Endometrial microvascular endothelial cells (primary cell): Measurements from ENCODE around the gene ZNF672. TPM values are rescaled to one million over a fixed set of nuclear protein-coding genes. Genes with fewer than 3 reads are reported as not detected.

Experiments
- in situ Hi-C: cut with HindIII; loops from 2 replicates; pipeline ENCODE4 v1.10.0; 2017; ENCODE audit warnings: low sequenced_read_pairs, low pct_unique_long_range_greater_than_20kb; ENCODE audit errors: inconsistent ontology term
- total RNA-seq: library from RNA; depleted of rRNA; stranded (reverse); fragments of >200 nt; gene quantifications from one replicate; pipeline ENCODE4 v1.2.3, GENCODE V29; 2015; ENCODE audit errors: inconsistent ontology term

ZNF672 gene
- total RNA-seq, 1 donor from 2014 or later = 29.5 TPM

DNA sequence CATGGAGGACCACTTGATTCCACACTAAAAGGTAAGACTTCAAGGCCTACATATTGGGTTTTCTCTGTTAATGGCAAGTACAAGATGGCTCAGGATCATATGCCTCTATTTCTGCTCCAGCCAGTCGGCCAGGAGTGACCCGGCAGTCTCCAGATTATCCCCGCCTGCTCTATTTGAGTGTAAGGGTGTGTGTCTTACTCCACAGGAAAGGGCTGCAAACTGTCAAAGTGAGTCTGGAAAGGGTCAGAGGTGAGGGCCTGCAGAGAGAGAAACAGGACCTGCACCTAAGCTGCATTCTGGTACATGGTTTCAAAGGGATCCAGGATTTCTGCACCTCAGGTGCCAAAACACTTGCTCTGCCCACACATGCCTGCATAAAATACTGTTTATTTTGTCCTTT lies 11.6 kb downstream of the ZNF672 start:
- in situ Hi-C loops = no loop called here

- in situ Hi-C loops = no loop called here
Measured at GRCh38 chr1:248850124-248850523, 12.1 kb downstream of the ZNF672 start.

DNA sequence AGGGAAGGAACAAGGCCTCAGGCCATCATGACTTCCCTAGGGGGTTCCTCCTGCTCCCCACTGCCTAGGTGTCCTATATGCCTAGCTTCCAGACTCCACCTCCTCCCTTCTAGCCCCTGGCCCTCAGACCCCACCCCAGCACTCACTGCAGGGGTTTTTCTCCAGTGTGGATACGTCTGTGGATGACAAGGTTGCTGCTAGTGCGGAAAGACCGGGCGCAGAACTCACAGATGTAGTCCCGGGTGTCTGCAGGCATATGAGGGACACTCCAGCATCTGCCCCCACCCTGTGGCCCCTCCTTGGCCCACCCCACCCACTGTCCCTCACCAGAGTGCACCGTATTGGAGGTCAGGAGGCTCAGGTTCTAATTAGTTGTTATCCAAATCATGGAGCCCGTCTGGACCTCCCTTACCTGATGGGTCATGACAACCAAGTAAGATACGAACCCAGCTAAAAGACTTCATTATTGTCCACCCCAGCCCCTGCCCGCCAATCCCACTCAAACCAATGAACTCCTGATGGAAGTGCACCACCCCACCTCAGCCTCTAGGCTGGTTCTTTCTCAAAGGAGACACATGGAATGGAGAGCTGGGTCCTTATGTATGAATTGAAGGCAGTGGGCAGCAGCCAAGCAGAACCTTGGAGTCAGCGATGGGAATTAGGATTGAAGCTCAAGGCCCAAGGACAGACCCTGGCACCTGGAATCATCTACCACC lies 12.7 kb downstream of the ZNF672 start:
- in situ Hi-C loops = no loop called here

GRCh38 chr1:248851390-248851789 lies 13.4 kb downstream of the ZNF672 start:
- in situ Hi-C loops = no loop called here

- in situ Hi-C loops = no loop called here
Measured at GRCh38 chr1:248852481-248853405, 14.7 kb downstream of the ZNF672 start.

GRCh38 chr1:248853663-248854375 lies 15.8 kb downstream of the ZNF672 start:
- in situ Hi-C loops = no loop called here

- in situ Hi-C loops = no loop called here
Measured at GRCh38 chr1:248855580-248855979, 17.6 kb downstream of the ZNF672 start.

DNA sequence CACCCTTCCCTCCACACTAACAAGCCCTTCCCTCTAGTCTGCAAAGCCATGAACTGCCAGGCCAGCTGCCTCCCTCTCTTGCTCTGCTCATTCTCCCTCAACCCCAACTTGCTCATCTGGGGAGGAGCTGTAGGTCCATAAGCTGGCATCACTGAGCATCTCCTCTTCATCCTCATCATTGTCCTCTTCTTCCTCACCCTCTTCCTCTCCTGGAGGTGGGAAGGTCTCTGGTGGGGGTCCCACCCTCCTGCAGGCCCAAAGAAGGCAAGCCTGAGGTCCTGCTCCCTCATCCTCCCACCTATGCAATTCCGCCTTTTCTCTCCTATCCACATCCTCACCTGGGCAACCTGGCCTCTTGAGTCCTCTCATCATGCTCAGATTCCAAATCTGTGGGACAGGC lies 18.2 kb downstream of the ZNF672 start:
- in situ Hi-C loops = no loop called here

- in situ Hi-C loops = no loop called here
Measured at GRCh38 chr1:248857201-248857600, 19.2 kb downstream of the ZNF672 start.

- in situ Hi-C loops = no loop called here
Measured at GRCh38 chr1:248857749-248858095, 19.7 kb downstream of the ZNF672 start.

DNA sequence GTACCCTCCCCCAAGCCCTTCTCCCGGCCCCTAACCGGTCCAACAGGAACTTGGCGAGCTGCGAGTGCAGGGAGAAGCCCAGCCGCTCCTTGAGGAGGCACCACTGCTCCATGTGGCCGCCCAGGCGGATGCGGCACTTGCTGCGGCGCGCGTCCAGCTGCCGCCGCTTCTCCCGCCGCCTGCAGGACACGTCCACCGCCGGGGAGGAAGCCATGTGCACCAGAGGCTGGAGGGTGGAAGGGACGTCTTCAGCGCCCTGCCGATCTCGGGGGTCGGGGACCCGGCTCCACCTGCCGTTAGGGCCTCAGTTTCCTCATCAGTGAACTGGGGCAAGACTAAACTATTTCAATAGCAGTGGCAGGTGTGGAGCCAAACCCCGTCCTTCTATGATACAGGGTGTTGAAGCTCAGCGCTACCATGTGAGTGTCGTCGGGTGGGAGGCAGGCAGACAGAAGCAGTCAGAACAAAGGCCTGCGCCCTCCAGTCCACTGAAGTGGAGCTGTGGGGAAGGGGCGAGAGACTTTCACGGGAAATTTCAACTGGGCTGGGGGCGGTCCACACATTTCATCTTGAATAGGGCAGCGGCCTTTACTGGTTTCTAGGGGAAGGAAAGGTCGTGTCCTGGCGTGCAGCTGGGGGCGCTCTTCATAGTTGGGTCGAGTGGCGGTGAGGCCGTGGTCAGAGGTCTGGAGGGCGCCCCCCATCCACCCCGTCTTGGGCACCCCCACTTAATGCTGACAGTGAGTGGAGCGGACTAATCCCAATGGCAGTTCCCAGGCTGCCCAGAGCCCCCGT lies 20.3 kb downstream of the ZNF672 start:
- in situ Hi-C loops = no loop called here

DNA sequence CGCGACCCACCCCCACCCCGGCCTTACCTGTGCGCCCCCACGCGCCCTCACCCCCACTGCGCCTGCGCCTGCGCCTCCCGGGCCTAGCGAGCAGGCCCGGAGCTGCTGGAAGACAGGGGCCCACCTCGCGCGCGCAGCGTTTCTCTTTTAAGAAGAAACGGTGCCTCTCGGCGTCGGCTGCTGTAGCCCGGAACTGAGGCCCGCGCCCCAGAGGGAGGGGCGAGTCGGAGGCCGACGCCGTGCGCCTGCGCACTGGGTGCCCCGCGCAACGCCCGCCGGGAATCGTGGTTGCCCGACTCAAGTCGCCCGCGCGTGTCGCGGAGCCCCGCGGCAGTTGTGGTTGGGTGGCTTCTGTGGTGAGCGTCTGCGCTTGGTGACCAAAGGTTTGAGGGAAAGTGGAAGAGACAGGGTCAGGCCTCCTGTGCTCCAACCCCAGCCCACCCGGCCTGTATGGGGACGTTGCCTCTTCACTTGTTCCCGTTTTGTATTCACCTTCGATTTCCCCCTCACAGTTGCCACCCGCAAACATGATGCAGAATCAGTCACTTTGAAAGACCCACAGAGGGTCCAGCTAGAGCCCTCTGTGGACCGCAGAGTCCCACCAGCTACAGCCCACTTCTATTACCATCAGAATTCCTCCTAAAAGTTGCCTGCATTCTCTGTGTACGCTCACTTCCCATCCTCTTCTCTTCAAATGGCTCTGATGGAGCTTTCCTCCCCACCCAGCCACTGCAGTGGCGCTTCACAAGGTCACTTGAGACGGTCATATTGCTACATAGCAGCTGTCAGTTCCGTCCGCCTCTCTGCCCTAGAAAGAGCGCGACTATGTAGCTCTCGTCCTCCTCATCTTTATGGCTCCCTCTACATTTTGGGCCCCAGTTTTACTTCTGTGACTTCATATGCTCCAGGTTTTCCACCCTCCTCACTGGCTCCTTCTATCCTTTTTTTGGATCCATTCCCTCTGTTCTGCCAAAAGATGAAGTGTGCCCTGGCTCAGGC lies 21.2 kb downstream of the ZNF672 start, which contains the start of gene ZNF692:
ZNF692 (minus strand) TSS at position 195 of the 999 bp plus-strand sequence. CDS start 776 bp downstream, outside the sequence.
- in situ Hi-C loops = no loop called here

DNA sequence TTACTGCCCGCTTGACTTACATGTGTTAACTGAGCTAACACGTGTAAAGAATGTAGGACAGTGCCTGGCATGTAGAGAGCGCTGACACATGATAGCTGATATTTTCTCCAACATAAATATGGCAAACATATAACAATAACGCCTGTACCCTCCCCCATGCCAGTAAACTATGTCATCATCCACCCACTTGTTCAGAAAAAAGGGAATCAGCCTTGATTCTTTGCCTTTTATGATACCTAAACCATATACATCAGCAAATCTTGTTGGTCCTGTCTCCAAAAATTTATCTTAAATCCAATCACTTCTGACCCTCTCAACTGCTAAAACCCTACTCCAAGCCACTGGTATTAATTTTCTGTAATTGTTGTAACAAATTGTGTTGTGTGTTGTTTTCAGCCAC lies 22.0 kb downstream of the ZNF672 start:
- in situ Hi-C loops = no loop called here

GRCh38 chr1:248861616-248862015 lies 23.6 kb downstream of the ZNF672 start:
- in situ Hi-C loops = no loop called here

DNA sequence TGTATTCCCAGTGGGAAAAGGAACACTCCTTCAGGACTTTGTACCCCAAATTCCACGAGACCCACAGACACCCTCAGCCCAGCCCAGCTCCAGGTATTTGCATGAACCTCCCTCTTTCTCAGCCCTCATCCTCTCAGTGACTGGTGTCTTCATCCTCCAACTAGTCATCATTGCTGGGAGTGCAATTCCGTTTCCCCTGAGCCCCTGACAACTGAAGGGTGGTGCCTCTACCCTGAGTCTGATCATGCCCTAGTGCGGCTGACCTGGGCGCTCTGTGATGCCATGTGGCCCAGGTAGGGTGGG lies 24.6 kb downstream of the ZNF672 start:
- in situ Hi-C loops = no loop called here

GRCh38 chr1:248862998-248863881 lies 25.2 kb downstream of the ZNF672 start:
- in situ Hi-C loops = no loop called here

DNA sequence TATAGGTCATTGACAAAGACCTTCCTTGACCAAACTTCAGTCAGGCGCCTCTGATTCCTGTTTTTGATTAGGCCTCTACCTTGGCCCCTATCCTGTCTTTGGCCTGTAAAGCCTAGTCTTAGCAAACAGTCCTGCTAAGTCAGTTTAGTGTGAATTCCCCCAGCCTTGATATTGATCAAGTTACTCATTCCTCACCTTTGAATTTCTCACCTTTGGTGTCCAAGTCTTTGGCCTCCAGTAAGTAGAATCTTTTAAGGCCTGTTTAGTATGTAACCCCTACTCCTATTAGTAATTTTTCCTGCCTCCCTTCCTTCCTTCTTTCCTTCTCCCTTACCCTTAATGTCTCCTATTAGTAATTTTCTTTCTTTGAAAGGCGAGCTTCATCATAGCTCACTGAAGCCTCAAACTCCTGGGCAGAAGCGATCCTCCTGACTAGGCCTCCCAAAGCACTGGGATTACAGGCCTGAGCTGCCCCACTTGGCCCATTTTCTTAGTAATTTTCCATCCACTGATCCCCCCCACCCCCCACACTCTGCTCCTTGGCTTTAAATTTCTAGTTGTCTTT lies 33.9 kb downstream of the ZNF672 start:
- in situ Hi-C loops = no loop called here
